Fibroblast of mammary gland (primary cell): Measurements from ENCODE around the gene FGGY.

Experiments
- DNase-seq: peaks from one replicate; pipeline ENCODE4 v3.0.0-alpha.2; 2010; ENCODE audit warnings: low read depth
- H3K4me3 ChIP-seq: 2 replicates; pipeline ENCODE4 v1.5.1; 2011; ENCODE audit warnings: low read depth, mild to moderate bottlenecking, low read length, moderate library complexity; ENCODE audit not compliant: control insufficient read depth
- TF ChIP-seq, protein P1 (sequence below): conservative IDR thresholded peaks from 2 replicates; pipeline ENCODE4 v1.5.1; 2011; ENCODE audit warnings: low read depth, low read length, inconsistent platforms; ENCODE audit not compliant: control insufficient read depth, insufficient read depth

The FGGY gene

DNA sequence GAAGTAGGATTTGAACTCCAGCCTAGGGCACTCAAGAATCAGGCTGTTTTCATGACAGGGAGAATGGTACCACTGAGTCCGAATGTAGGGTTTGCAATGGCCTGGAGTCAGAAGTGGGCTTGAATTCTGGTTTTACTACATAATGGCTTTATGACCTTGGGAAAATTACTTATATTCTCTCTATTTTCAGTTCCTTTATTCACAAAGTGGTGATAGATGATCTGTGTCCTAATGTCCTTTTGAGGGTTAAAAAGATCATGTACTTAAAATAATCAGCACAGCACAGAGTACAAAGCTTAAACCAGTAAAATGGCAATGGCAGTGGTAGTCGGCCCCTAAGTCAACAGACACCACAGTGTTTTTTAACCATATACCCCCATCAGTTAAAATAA is 454.1 kb downstream of the FGGY start:
- TF ChIP-seq, protein P1, sequence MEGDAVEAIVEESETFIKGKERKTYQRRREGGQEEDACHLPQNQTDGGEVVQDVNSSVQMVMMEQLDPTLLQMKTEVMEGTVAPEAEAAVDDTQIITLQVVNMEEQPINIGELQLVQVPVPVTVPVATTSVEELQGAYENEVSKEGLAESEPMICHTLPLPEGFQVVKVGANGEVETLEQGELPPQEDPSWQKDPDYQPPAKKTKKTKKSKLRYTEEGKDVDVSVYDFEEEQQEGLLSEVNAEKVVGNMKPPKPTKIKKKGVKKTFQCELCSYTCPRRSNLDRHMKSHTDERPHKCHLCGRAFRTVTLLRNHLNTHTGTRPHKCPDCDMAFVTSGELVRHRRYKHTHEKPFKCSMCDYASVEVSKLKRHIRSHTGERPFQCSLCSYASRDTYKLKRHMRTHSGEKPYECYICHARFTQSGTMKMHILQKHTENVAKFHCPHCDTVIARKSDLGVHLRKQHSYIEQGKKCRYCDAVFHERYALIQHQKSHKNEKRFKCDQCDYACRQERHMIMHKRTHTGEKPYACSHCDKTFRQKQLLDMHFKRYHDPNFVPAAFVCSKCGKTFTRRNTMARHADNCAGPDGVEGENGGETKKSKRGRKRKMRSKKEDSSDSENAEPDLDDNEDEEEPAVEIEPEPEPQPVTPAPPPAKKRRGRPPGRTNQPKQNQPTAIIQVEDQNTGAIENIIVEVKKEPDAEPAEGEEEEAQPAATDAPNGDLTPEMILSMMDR, result no peak
- H3K4me3 ChIP-seq, result no peak overlapping the region
- no peak for DNase-seq

DNA sequence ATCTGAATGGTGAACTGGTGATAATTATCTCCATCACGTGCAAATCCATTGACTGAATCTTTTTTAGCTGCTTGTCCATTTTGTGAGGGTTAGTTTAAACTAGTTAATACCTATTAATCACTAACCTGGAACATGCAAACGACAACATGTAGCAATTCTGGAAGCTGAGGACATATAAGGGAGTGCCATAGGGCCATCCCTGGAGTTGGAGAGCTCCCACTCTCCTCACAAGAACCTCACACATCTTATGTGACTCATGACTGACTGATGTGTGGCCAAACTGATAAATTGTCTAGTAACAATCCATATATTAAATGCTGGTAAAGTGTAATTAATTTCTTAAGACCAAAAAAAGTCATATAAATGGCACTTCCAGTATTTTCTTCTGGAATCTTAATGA is 454.9 kb downstream of the FGGY start:
- no peak overlapping the region for H3K4me3 ChIP-seq
- peak; percentile 63 for DNase-seq
- TF ChIP-seq, protein P1, result no peak

DNA sequence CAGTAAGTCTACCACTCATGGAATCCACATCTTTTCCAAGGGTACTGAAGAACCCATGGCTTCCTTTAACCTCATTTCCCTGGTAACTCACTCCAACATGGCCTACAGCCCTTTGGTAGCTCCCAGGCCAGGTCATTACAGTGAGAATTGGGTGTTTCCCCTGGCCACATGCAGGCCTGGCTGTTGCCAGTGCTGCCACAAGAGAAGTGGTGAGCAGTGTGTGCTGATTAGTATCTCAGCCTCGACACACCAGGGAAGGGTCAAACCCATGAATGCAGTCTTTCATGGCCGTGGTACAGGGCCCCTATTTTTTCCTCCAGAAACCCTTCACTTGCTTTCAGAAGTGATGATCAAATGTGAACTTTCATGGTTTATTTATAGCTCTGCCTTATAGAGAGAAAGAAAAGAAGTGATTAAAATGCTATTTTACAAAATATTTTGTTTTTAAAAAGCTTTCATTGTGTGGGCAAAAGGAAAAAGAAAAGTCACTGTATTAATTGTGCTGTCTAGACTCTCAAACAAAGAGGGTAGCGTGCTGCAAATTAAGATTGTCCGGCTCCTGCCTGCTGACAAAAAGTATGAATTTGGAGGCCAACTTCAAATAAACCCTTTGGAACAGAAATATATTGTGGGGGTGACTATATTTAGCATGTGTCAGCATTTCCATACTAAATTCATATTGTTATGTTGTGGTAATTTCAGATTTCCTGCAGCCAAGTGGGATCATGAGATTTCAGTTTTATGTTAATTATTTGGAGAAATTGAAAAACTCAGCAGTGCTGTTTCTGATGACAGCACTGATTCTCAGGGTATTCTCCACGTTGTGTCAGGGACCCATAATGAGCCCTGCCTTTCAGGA is 455.9 kb downstream of the FGGY start:
- no peak overlapping the region for H3K4me3 ChIP-seq
- TF ChIP-seq, protein P1, result no peak
- DNase-seq, result no peak

DNA sequence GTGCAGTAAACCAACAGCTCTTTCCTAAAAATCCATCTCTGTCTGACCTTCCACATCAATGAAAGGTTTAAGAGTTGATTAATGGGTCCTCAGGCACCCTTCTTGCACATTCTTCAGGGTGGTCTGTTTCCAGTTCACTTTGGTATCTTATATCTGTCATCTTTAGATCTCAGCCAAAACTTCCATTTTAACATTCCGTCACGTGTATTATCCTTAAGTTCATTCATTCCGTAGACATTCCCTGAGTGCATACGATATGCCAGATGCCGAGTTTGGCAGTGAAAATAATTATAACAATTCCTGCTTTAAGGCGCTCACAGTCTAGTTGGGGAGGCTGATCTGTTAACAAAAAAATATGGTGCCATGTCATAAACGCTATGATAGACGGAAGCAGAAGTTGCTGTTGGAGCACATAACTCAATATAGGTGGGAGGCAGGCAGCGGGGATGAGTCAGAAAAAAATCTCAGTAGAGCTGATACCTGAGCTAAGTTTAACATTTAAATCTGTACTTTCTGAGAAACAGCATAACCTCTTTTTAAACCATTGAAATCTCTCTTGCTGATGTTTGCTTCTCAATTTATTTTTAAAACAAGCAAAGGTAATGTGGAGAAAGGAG is 458.3 kb downstream of the FGGY start:
- H3K4me3 ChIP-seq, result no peak overlapping the region
- no peak for DNase-seq
- TF ChIP-seq, protein P1, result no peak

DNA sequence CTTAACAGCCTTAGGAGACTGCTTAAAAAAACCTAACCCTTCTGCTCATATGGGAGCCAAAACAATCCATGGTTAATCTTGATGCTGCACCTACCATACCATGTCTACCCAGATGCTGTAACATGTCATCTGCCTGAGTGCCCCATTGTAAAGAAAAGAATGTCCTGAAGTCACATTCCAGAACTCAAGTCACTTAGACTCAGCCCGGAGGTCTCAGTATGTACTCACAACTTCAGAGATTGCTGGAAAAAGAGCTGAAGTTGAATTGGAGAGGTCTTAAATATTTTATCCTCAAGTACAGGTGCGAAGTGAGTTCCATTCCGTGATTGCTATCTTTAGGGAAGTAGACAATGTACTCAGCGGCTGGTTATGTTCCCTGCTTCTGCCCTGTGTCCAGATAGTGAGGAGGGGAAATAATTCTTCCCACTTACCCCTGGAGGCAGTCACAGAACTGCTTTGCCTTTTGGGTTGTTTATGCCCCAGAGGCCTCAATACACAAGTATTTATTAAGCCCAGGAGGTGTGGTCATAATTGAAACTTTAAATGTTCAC is 460.4 kb downstream of the FGGY start:
- DNase-seq, result no peak
- TF ChIP-seq, protein P1, result no peak
- no peak overlapping the region for H3K4me3 ChIP-seq

DNA sequence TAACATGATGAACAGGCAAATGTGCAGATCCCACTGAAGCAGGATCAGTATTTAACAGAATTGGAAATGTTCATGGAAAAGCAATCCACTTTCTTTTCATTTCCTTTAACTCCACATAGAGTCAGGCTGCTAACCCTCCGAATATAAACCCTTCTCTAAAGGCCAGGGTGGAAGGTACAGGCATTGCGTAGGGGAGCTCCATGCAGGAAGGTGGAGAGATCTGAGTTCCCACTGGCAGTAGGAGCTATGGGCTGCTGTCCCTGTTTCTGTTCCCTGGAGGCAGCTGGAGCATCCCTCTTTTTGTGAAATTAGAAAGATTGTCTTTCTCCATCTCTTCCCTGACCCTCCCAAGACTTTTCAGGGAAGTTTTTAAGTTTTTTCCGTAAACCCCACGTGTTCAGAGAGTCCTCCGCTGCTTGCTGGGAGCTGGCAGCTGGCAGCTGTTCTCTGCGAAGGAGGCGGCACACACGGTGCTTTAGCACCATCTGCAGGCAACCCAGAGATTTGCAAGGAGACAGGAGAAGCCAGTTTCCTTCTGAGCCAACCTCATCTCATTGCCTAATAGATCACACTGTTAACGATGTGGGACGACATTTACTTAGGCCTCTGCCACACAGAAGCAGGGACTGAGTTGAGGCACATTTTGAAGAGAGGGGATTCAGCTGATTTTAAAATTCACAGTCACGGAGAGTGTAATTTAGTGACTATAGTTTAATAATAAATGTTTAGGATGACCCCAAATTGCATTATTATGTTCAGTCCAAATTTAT is 462.4 kb downstream of the FGGY start:
- TF ChIP-seq, protein P1, result peak; percentile 98
- peak; percentile 88 for DNase-seq
- no peak overlapping the region for H3K4me3 ChIP-seq
